ENCODE results near the gene SLC5A10.

SLC5A10 gene

GRCh38 chr17:19016297-19016696 is 64.3 kb downstream of the SLC5A10 start:
- Histone ChIP-seq H3K4me3 (replicated peaks; ENCODE audit: insufficient read depth, low read length) (no peak overlapping the region), H3K27me3 (ENCODE audit: insufficient read depth, poor library complexity, severe bottlenecking) (no peaks in the 10 kb centered on the region), H3K27ac (replicated peaks) (no peak overlapping the region)
- TF ChIP-seq POLR2AphosphoS5 (IDR thresholded peaks at IDR 0.05; ENCODE audit: low read depth) (no peak), CTCF (IDR thresholded peaks at IDR 0.05; ENCODE audit: insufficient read depth, low read length) (no peak), GABPA (IDR thresholded peaks at IDR 0.05; ENCODE audit: low read depth) (no peak), SPI1 (IDR thresholded peaks at IDR 0.05; ENCODE audit: borderline replicate concordance, low read depth) (no peak)
- TF ChIP-seq, protein P1, sequence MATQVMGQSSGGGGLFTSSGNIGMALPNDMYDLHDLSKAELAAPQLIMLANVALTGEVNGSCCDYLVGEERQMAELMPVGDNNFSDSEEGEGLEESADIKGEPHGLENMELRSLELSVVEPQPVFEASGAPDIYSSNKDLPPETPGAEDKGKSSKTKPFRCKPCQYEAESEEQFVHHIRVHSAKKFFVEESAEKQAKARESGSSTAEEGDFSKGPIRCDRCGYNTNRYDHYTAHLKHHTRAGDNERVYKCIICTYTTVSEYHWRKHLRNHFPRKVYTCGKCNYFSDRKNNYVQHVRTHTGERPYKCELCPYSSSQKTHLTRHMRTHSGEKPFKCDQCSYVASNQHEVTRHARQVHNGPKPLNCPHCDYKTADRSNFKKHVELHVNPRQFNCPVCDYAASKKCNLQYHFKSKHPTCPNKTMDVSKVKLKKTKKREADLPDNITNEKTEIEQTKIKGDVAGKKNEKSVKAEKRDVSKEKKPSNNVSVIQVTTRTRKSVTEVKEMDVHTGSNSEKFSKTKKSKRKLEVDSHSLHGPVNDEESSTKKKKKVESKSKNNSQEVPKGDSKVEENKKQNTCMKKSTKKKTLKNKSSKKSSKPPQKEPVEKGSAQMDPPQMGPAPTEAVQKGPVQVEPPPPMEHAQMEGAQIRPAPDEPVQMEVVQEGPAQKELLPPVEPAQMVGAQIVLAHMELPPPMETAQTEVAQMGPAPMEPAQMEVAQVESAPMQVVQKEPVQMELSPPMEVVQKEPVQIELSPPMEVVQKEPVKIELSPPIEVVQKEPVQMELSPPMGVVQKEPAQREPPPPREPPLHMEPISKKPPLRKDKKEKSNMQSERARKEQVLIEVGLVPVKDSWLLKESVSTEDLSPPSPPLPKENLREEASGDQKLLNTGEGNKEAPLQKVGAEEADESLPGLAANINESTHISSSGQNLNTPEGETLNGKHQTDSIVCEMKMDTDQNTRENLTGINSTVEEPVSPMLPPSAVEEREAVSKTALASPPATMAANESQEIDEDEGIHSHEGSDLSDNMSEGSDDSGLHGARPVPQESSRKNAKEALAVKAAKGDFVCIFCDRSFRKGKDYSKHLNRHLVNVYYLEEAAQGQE (IDR thresholded peaks at IDR 0.05; ENCODE audit: insufficient replicate concordance, low read depth) = no peak
- DNase-seq (ENCODE audit: low read depth in 1 of 2, low spot score in 1 of 2) = no peak

DNA sequence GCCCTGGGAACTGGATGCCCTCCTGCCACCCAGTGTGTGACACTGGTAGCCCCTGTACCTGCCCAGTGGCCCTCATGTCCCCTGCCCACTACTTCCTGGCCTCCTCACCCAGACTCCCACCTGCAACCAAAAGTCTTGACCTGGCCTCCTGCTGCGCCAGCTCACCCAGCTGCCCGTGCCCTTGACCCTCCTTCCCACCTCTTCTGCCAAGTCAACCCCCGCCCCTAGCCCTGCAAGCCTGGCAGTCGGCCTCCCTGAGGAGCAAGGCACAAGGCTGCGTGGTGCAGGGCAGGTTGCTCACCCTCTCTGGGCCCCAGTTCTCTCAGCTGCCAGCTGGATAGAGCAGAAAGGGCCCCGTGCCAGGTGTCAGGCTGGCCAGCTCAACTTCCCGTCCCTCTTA is 64.9 kb downstream of the SLC5A10 start:
- no peaks in the 10 kb centered on the region for H3K27me3 ChIP-seq (ENCODE audit: insufficient read depth, poor library complexity, severe bottlenecking)
- no peak overlapping the region for H3K4me3 ChIP-seq (replicated peaks; ENCODE audit: insufficient read depth, low read length)
- H3K27ac ChIP-seq (replicated peaks) = no peak overlapping the region
- no peak for DNase-seq (ENCODE audit: low read depth in 1 of 2, low spot score in 1 of 2)
- TF ChIP-seq GABPA (IDR thresholded peaks at IDR 0.05; ENCODE audit: low read depth) = no peak

GRCh38 chr17:19017401-19017800 is 65.4 kb downstream of the SLC5A10 start:
- no peak overlapping the region for H3K4me3 ChIP-seq (replicated peaks; ENCODE audit: insufficient read depth, low read length)

More at GRCh38 chr17:19017401-19017800, 65.4 kb downstream of the SLC5A10 start:
- no peak overlapping the region for H3K27ac ChIP-seq (replicated peaks)
- TF ChIP-seq, protein P1 (IDR thresholded peaks at IDR 0.05; ENCODE audit: insufficient replicate concordance, low read depth) = no peak
- TF ChIP-seq GABPA (IDR thresholded peaks at IDR 0.05; ENCODE audit: low read depth) (no peak), SPI1 (IDR thresholded peaks at IDR 0.05; ENCODE audit: borderline replicate concordance, low read depth) (no peak), POLR2AphosphoS5 (IDR thresholded peaks at IDR 0.05; ENCODE audit: low read depth) (no peak), CTCF (IDR thresholded peaks at IDR 0.05; ENCODE audit: insufficient read depth, low read length) (no peak)
- H3K27me3 ChIP-seq (ENCODE audit: insufficient read depth, poor library complexity, severe bottlenecking) = no peaks in the 10 kb centered on the region
- no peak for DNase-seq (ENCODE audit: low read depth in 1 of 2, low spot score in 1 of 2)
